Stimulated activated CD8-positive, alpha-beta memory T cell treated with anti-CD3 and anti-CD28 coated beads, Interleukin-12 subunit alpha, Interleukin-12 subunit beta, amount 100 ng/mL, for 24 hours (primary cell): Measurements from ENCODE around the gene ALOX5AP.

ENCODE experiments used
- DNase-seq: peaks from one replicate; pipeline ENCODE4 v3.0.0-alpha.2; 2020; ENCODE audit errors: extremely low read depth

The ALOX5AP gene

GRCh38 chr13:30759748-30760147, 24.4 kb downstream of the ALOX5AP start:
- DNase-seq = no peak

GRCh38 chr13:30762643-30763042, 27.3 kb downstream of the ALOX5AP start:
- DNase-seq = no peak

GRCh38 chr13:30763786-30764413, 28.6 kb downstream of the ALOX5AP start:
- DNase-seq = no peak

- DNase-seq = no peak
Measured at GRCh38 chr13:30766231-30766630, 30.9 kb downstream of the ALOX5AP start.

- DNase-seq = no peak
Measured at GRCh38 chr13:30770929-30771328, 35.6 kb downstream of the ALOX5AP start.

GRCh38 chr13:30773561-30773960, 38.2 kb downstream of the ALOX5AP start:
- DNase-seq = no peak

GRCh38 chr13:30774214-30774730, 38.9 kb downstream of the ALOX5AP start:
- no peak for DNase-seq

GRCh38 chr13:30776661-30777060, 41.3 kb downstream of the ALOX5AP start:
- DNase-seq = no peak

GRCh38 chr13:30779016-30779415, 43.7 kb downstream of the ALOX5AP start:
- DNase-seq = no peak

GRCh38 chr13:30779608-30780007, 44.3 kb downstream of the ALOX5AP start:
- no peak for DNase-seq

- no peak for DNase-seq
Measured at GRCh38 chr13:30780338-30780981, 45.1 kb downstream of the ALOX5AP start.

GRCh38 chr13:30785191-30785850, 50.0 kb downstream of the ALOX5AP start:
- no peak for DNase-seq

GRCh38 chr13:30786648-30787047, 51.3 kb downstream of the ALOX5AP start:
- DNase-seq = no peak

- DNase-seq = no peak
Measured at GRCh38 chr13:30787738-30788525, 52.6 kb downstream of the ALOX5AP start.

- no peak for DNase-seq
Measured at GRCh38 chr13:30789166-30789862, 54.0 kb downstream of the ALOX5AP start.

- no peak for DNase-seq
Measured at GRCh38 chr13:30790592-30790991, 55.2 kb downstream of the ALOX5AP start.

- no peak for DNase-seq
Measured at GRCh38 chr13:30791354-30792001, 56.1 kb downstream of the ALOX5AP start.

GRCh38 chr13:30792285-30793000, 57.1 kb downstream of the ALOX5AP start:
- DNase-seq = no peak

- no peak for DNase-seq
Measured at GRCh38 chr13:30796132-30796572, 60.8 kb downstream of the ALOX5AP start.
